Measurements from ENCODE around the gene RASGEF1B.

GRCh38 chr4:81509191-81509590 lies 37.5 kb upstream of the RASGEF1B start:
- TF ChIP-seq EZH2 (IDR thresholded peaks at IDR 0.05; ENCODE audit: borderline replicate concordance, low read depth, low read length, poor library complexity, severe bottlenecking) (no peak), CTCF (conservative IDR thresholded peaks at IDR 0.05; ENCODE audit: low read depth, low read length) (no peak)
